ENCODE measurements around the gene NKD2. TPM values are rescaled to one million over a fixed set of nuclear protein-coding genes. Genes with fewer than 3 reads are reported as not detected.

The NKD2 gene
- total RNA-seq, 2 experiments from 2014 or later, result 0.17 to 0.30 TPM

- Histone ChIP-seq H3K4me1 (ENCODE audit: insufficient read depth, low read length) (no peaks in the 10 kb centered on the region), H3K4me3 (ENCODE audit: low read length) (no peak overlapping the region), H3K36me3 (ENCODE audit: insufficient read depth, low read length) (no peaks in the 10 kb centered on the region), H3K27me3 (ENCODE audit: control insufficient read depth in 1 of 2, insufficient read depth in 2 of 2, low read length in 2 of 2) (peaks cover 0 to 6% of the 10 kb centered on the region in 2 experiments), H3K27ac (ENCODE audit: low read depth in 1 of 2, low read length in 2 of 2) (no peak overlapping the region), H3K9me3 (ENCODE audit: control insufficient read depth in 1 of 2, insufficient read depth in 1 of 2, low read length in 2 of 2) (no peaks in the 10 kb centered on the region)
- Mint-ChIP-seq H3K4me3 (no peak overlapping the region), H3K36me3 (ENCODE audit: low read depth) (no peaks in the 10 kb centered on the region), H3K4me1 (ENCODE audit: low read depth) (no peaks in the 10 kb centered on the region), H3K27me3 (peaks cover under 1% of the 10 kb centered on the region), H3K27ac (no peak overlapping the region), H3K9me3 (no peaks in the 10 kb centered on the region)
- ChIA-PET POLR2A (no interaction called here), CTCF (no interaction called here)
- ATAC-seq (ENCODE audit: poor library complexity) (no peak), DNase-seq (peak in 1 of 14 experiments; percentile 1)
- no peak for TF ChIP-seq CTCF (IDR thresholded peaks at IDR 0.05)
- intact Hi-C loops (cut with DNase I, micrococcal nuclease), result no loop called here
These were observed 8.5 kb downstream of the NKD2 start for GRCh38 chr5:1017056-1017455.

GRCh38 chr5:1017691-1018455 is 9.3 kb downstream of the NKD2 start:
- H3K4me1 ChIP-seq (ENCODE audit: insufficient read depth, low read length), result no peaks in the 10 kb centered on the region
- H3K4me1 Mint-ChIP-seq (ENCODE audit: low read depth), result no peaks in the 10 kb centered on the region
- H3K27ac ChIP-seq (ENCODE audit: low read depth in 1 of 2, low read length in 2 of 2), result no peak overlapping the region
- H3K9me3 ChIP-seq (ENCODE audit: control insufficient read depth in 1 of 2, insufficient read depth in 1 of 2, low read length in 2 of 2), result no peaks in the 10 kb centered on the region
- no peak for TF ChIP-seq CTCF (IDR thresholded peaks at IDR 0.05)
- no peaks in the 10 kb centered on the region for H3K27me3 Mint-ChIP-seq
- ChIA-PET POLR2A (interaction anchor here (0.6 kb wide), 1 partner anchor 617 kb away, joined by 5 read pairs; no protein-coding TSS in a partner anchor), CTCF (no interaction called here)
- H3K4me3 Mint-ChIP-seq, result no peak overlapping the region
- DNase-seq (no peak), ATAC-seq (ENCODE audit: poor library complexity) (no peak)
- intact Hi-C loops (cut with DNase I, micrococcal nuclease), result no loop called here
- no peak overlapping the region for H3K27ac Mint-ChIP-seq
- H3K9me3 Mint-ChIP-seq, result no peaks in the 10 kb centered on the region
- H3K36me3 ChIP-seq (ENCODE audit: insufficient read depth, low read length), result no peaks in the 10 kb centered on the region
- no peaks in the 10 kb centered on the region for H3K27me3 ChIP-seq (ENCODE audit: control insufficient read depth in 1 of 2, insufficient read depth in 2 of 2, low read length in 2 of 2)
- no peaks in the 10 kb centered on the region for H3K36me3 Mint-ChIP-seq (ENCODE audit: low read depth)
- no peak overlapping the region for H3K4me3 ChIP-seq (ENCODE audit: low read length)

- no peaks in the 10 kb centered on the region for H3K36me3 Mint-ChIP-seq (ENCODE audit: low read depth)
These were observed 10.0 kb downstream of the NKD2 start for GRCh38 chr5:1018596-1018995.

More at GRCh38 chr5:1018596-1018995, 10.0 kb downstream of the NKD2 start:
- Mint-ChIP-seq H3K27ac (no peak overlapping the region), H3K4me1 (ENCODE audit: low read depth) (no peaks in the 10 kb centered on the region), H3K27me3 (no peaks in the 10 kb centered on the region), H3K9me3 (no peaks in the 10 kb centered on the region), H3K4me3 (no peak overlapping the region)
- intact Hi-C loops (cut with DNase I, micrococcal nuclease), result no loop called here
- H3K4me3 ChIP-seq (ENCODE audit: low read length), result no peak overlapping the region
- no peak overlapping the region for H3K27ac ChIP-seq (ENCODE audit: low read depth in 1 of 2, low read length in 2 of 2)
- no peaks in the 10 kb centered on the region for H3K9me3 ChIP-seq (ENCODE audit: control insufficient read depth in 1 of 2, insufficient read depth in 1 of 2, low read length in 2 of 2)
- no peaks in the 10 kb centered on the region for H3K4me1 ChIP-seq (ENCODE audit: insufficient read depth, low read length)
- H3K36me3 ChIP-seq (ENCODE audit: insufficient read depth, low read length), result no peaks in the 10 kb centered on the region
- ATAC-seq (ENCODE audit: poor library complexity) (no peak), DNase-seq (peak in 1 of 14 experiments; percentile 3)
- H3K27me3 ChIP-seq (ENCODE audit: control insufficient read depth in 1 of 2, insufficient read depth in 2 of 2, low read length in 2 of 2), result no peaks in the 10 kb centered on the region
- no peak for TF ChIP-seq CTCF (IDR thresholded peaks at IDR 0.05)
- CTCF ChIA-PET, result no interaction called here
- POLR2A ChIA-PET, result interaction anchor here (0.6 kb wide), 1 partner anchor 616 kb away, joined by 5 read pairs; no protein-coding TSS in a partner anchor

Measured in CD4-positive, alpha-beta T cell (primary cell).